ENCODE data around the gene MAPKBP1. TPM values are rescaled to one million over a fixed set of nuclear protein-coding genes. Genes with fewer than 3 reads are reported as not detected.

The MAPKBP1 gene
- total RNA-seq, 1 donor = 36.7 TPM

DNA sequence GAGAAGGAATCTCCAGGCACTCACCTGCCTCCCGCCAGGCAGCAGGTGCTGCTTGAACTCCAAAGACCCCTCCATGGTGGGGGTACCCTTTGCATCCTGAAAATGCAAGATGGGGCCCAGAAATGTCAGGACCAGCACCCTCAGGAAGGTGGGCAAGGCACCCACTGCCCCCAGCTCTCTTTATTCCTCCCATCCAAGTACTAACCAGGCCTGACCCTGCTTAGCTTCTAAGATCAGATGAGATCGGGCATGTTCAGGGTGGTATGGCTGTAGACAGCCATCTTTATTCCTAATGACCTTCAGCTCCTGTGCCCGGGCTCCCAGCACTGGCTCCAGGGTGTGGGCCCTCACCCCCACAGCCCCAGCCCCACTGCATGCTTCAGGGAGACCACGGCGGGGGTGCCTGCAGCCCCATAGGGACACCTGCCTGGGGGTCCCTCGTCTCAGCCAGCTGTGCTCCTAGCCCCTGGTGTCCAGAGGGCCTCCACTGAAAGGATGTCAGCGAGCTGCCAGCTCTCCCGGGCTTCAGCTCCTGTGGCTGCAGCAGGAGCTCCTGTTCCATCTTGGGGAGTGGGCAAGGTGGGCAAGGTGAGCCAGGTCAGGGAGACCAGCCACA, 77.6 kb downstream of the MAPKBP1 start:
- TF ChIP-seq, protein P1, sequence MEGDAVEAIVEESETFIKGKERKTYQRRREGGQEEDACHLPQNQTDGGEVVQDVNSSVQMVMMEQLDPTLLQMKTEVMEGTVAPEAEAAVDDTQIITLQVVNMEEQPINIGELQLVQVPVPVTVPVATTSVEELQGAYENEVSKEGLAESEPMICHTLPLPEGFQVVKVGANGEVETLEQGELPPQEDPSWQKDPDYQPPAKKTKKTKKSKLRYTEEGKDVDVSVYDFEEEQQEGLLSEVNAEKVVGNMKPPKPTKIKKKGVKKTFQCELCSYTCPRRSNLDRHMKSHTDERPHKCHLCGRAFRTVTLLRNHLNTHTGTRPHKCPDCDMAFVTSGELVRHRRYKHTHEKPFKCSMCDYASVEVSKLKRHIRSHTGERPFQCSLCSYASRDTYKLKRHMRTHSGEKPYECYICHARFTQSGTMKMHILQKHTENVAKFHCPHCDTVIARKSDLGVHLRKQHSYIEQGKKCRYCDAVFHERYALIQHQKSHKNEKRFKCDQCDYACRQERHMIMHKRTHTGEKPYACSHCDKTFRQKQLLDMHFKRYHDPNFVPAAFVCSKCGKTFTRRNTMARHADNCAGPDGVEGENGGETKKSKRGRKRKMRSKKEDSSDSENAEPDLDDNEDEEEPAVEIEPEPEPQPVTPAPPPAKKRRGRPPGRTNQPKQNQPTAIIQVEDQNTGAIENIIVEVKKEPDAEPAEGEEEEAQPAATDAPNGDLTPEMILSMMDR (IDR thresholded peaks at IDR 0.05; ENCODE audit: insufficient read depth, low read depth, low read length) = no peak
- DNase-seq (ENCODE audit: low read depth) = no peak
- no peak overlapping the region for H3K4me3 ChIP-seq (ENCODE audit: low read depth, low read length)

DNA sequence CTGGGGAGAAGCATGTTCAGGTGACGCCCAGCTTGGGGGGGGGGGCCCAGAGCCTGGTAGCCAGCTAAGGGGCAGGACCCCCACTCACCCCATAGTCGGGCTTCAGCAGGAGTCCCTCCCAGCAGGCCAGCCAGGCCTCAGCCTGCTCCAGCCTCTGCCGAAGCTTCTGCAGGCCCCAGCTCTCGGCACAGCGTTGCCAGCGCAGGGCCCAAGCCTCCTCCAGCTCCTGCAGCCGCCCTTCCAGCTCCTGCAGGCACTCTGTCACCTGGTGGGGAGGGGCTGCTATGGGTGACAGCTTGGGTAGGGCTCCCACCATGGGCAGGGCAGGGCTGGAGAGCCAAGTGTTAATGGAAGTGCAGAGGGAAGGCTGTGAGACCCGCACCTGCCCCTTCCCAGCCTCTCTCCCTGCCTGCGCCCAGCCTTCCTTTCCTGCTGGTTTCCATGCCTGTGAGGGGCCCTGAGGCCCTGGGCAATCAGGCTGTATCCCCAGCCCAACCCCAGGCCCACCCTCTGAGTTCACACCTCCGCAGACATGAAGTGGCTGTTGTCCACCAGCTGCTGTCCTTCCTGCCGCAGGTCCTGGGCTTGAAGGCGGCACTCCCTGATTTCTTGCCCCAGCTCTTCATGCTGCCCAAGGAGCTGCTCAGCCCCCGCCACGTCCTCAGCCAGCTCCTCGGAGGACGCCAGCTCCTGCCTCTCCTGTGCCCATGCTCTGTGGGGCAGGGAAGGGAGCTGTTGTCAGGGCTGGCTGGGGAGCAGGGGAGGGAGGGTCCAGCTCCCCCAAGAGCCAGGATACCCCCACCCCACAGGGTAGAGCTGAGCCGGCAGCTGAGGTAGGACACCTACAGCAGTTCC, 78.7 kb downstream of the MAPKBP1 start:
- no peak for DNase-seq (ENCODE audit: low read depth)
- TF ChIP-seq, protein P1 (IDR thresholded peaks at IDR 0.05; ENCODE audit: insufficient read depth, low read depth, low read length) = no peak
- H3K4me3 ChIP-seq (ENCODE audit: low read depth, low read length) = no peak overlapping the region

DNA sequence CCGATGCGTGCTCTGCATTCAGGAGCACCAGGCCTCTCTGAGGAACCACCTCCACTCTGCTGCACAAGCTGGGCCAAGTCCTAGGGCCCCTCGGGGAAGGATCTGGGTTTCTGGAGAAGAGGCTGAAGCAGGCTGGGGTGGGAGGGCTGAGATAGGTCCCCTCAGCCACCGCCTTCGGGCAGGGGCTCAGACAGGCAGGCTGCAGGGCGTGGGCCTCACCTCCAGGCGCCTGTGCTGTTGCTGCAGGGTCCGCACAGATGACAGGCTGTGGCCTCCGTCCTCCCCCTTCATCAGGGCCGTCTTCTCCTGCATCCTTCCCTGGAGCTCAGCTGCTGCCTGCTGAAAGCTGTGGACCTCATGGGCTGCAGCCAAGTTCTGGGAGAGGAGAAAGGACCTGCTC, 79.5 kb downstream of the MAPKBP1 start:
- TF ChIP-seq, protein P1 (IDR thresholded peaks at IDR 0.05; ENCODE audit: insufficient read depth, low read depth, low read length) = no peak
- DNase-seq (ENCODE audit: low read depth) = no peak

DNA sequence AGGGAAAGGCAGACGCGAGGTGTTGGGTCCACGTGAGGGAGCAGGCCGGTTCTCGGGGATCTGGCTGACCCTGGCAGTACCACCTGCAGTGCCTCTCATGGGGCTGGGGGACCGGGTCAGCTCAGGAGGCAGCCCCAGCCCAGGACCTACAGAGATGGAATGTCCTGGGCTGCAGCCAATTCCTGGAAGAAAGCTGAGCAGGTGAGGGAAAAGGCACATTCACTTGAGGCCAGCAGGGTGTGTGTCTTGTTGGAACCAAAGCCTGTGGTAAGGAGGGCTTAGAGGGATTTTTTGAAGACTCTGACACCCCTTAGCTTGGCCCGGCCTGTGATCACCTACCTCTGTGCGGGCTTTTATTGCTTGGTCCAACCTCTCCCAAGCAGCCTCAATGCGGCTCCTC, 80.2 kb downstream of the MAPKBP1 start:
- TF ChIP-seq, protein P1 (IDR thresholded peaks at IDR 0.05; ENCODE audit: insufficient read depth, low read depth, low read length) = no peak
- DNase-seq (ENCODE audit: low read depth) = no peak
- no peak overlapping the region for H3K4me3 ChIP-seq (ENCODE audit: low read depth, low read length)

More for the DNA sequence above, 79.5 kb downstream of the MAPKBP1 start:
- no peak overlapping the region for H3K4me3 ChIP-seq (ENCODE audit: low read depth, low read length)

DNA sequence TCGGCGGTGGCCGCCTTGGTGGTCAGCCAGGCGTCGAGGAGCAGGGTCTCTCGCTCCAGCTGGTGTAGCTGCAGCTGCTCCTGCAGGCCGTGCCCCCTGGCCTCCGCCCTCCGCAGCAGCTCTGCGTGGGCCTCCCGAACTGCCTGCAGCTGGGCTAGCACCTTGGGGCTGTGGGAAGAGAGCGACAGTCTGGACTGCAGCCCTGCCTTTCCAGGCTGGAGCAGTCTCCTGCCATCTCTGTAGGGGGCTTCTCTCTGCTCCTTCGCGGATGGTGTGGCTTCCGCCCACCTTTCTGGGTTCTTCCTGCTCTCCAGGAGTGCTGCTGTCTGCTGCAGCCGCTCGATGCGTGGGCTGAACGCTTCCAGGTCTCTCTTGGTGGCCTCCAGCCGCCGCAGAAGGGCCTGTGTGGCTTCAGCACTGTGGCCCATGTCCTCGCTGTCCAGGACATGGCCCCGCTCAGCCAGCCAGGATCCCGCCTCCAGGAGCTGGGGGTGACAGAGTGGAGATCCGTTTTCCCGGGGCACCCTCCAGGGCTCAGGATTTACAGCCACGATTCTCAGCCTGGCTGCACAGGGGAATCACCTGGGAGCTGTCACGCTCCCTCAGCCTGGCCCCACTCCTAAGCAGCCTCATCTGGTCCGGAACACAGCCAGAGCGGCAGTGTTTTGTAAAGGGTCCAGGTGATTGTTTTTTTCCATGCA, 81.1 kb downstream of the MAPKBP1 start:
- no peak for DNase-seq (ENCODE audit: low read depth)
- TF ChIP-seq, protein P1 (IDR thresholded peaks at IDR 0.05; ENCODE audit: insufficient read depth, low read depth, low read length) = no peak

DNA sequence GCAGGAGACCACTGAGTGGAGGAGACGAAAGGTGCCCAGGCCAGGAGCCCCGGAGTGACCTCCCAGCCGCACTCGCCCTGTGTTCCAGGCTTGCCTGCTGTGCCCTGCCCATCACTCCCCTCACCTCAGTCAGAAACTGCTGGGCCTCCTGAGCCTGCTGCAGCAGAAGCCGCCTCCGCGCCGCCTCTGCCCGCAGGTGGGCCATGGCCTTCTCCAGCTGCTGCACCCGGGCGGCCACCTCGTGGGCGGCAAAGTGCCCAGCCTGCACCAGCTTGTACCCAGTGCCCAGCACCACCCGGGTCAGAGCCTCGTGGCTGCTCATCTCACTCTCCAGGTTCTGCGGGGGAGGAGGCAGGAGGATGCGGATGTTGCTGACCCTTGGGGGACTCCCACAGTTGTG, 82.0 kb downstream of the MAPKBP1 start:
- TF ChIP-seq, protein P1 (IDR thresholded peaks at IDR 0.05; ENCODE audit: insufficient read depth, low read depth, low read length) = no peak

More for the DNA sequence above, 81.1 kb downstream of the MAPKBP1 start:
- H3K4me3 ChIP-seq (ENCODE audit: low read depth, low read length) = no peak overlapping the region

More for the DNA sequence above, 82.0 kb downstream of the MAPKBP1 start:
- no peak overlapping the region for H3K4me3 ChIP-seq (ENCODE audit: low read depth, low read length)
- DNase-seq (ENCODE audit: low read depth) = no peak
